CD8-positive, alpha-beta memory T cell (primary cell): ENCODE data around the gene ACER3. TPM values are rescaled to one million over a fixed set of nuclear protein-coding genes. Genes with fewer than 3 reads are reported as not detected.
A peak's percentile ranks its signal among the peaks of the same experiment; 100 is the strongest.
"Not testable (repeated sequence)": the region's sequence is repeated elsewhere in the genome, so short reads cannot be mapped to it uniquely, and the experiment has no call there.

Experiments
- CTCF ChIA-PET: fragments of 350-600 bp; sonication (Branson Sonifier 250); formaldehyde crosslinking; loops from one replicate; lab custom pipeline; 2021; ENCODE audit warnings: antibody characterized with exemption; lab: Charles Lee
- POLR2A ChIA-PET: fragments of 350-600 bp; sonication (Branson Sonifier 250); formaldehyde crosslinking; loops from one replicate; lab custom pipeline; 2021; ENCODE audit warnings: antibody characterized with exemption; lab: Charles Lee
- DNase-seq, 5 donors: peaks; one replicate each; pipeline versions ENCODE4 v3.0.0 to v3.0.0-alpha.2; 2020 to 2022; ENCODE audit warnings: mixed read lengths in 1 of 5
- H3K27ac ChIP-seq: one replicate; pipeline ENCODE4 v1.7.0; 2013; ENCODE audit warnings: low read depth, mild to moderate bottlenecking, low read length, moderate library complexity
- H3K27me3 ChIP-seq: 2 replicates; pipeline ENCODE4 v1.7.0; 2013; ENCODE audit warnings: low read length, mild to moderate bottlenecking; ENCODE audit not compliant: insufficient read depth, poor library complexity, severe bottlenecking
- H3K36me3 ChIP-seq: 2 replicates; pipeline ENCODE4 v1.7.0; 2013; ENCODE audit warnings: mild to moderate bottlenecking, low read length, moderate library complexity; ENCODE audit not compliant: insufficient read depth
- H3K4me1 ChIP-seq: 2 replicates; pipeline ENCODE4 v1.7.0; 2013; ENCODE audit warnings: mild to moderate bottlenecking, low read length, moderate library complexity; ENCODE audit not compliant: insufficient read depth
- H3K4me3 ChIP-seq: 2 replicates; pipeline ENCODE4 v1.7.0; 2013; ENCODE audit warnings: mild to moderate bottlenecking, low read length
- H3K9me3 ChIP-seq: 2 replicates; pipeline ENCODE4 v1.7.0; 2013; ENCODE audit warnings: mild to moderate bottlenecking, low read length
- H3K27ac Mint-ChIP-seq, 8 donors: one replicate each; pipeline ENCODE4 v1.8.0; 2020 to 2021; ENCODE audit warnings: mixed read lengths in 8 of 8, mild to moderate bottlenecking in 6 of 8, inconsistent platforms in 3 of 8, moderate library complexity in 3 of 8
- H3K27me3 Mint-ChIP-seq, 2 donors: one replicate each; pipeline ENCODE4 v1.8.0; 2020 to 2021; ENCODE audit warnings: mixed read lengths in 2 of 2, mild to moderate bottlenecking in 1 of 2, moderate library complexity in 1 of 2
- H3K36me3 Mint-ChIP-seq, 3 donors: one replicate each; pipeline ENCODE4 v1.8.0; 2020 to 2021; ENCODE audit warnings: mixed read lengths in 3 of 3, inconsistent platforms in 1 of 3, mild to moderate bottlenecking in 1 of 3
- H3K4me1 Mint-ChIP-seq, 3 donors: one replicate each; pipeline ENCODE4 v1.8.0; 2020 to 2021; ENCODE audit warnings: mixed read lengths in 3 of 3, inconsistent platforms in 1 of 3, mild to moderate bottlenecking in 1 of 3
- H3K4me3 Mint-ChIP-seq, 7 donors: one replicate each; pipeline ENCODE4 v1.8.0; 2020 to 2021; ENCODE audit warnings: mixed read lengths in 7 of 7, mild to moderate bottlenecking in 6 of 7, moderate library complexity in 4 of 7, inconsistent platforms in 2 of 7
- H3K9me3 Mint-ChIP-seq, 5 donors: one replicate each; pipeline ENCODE4 v1.8.0; 2020 to 2022; ENCODE audit warnings: mixed read lengths in 5 of 5, mild to moderate bottlenecking in 3 of 5, moderate library complexity in 2 of 5, inconsistent platforms in 1 of 5
- polyA plus RNA-seq: library from polyadenylated mRNA; unstranded; fragments of 300-500 nt; fragmentation: Illumina TruSeq; gene quantifications from one replicate; pipeline ENCODE4 v1.2.3, GENCODE V29; 2021
- total RNA-seq, 2 experiments: library from RNA; stranded (reverse); gene quantifications; one replicate each; pipeline ENCODE4 v1.2.3, GENCODE V29; 2021

The ACER3 gene
- total and polyA plus RNA-seq, 3 experiments from 2014 or later = 5.3 to 19.1 (median 16.1) TPM

DNA sequence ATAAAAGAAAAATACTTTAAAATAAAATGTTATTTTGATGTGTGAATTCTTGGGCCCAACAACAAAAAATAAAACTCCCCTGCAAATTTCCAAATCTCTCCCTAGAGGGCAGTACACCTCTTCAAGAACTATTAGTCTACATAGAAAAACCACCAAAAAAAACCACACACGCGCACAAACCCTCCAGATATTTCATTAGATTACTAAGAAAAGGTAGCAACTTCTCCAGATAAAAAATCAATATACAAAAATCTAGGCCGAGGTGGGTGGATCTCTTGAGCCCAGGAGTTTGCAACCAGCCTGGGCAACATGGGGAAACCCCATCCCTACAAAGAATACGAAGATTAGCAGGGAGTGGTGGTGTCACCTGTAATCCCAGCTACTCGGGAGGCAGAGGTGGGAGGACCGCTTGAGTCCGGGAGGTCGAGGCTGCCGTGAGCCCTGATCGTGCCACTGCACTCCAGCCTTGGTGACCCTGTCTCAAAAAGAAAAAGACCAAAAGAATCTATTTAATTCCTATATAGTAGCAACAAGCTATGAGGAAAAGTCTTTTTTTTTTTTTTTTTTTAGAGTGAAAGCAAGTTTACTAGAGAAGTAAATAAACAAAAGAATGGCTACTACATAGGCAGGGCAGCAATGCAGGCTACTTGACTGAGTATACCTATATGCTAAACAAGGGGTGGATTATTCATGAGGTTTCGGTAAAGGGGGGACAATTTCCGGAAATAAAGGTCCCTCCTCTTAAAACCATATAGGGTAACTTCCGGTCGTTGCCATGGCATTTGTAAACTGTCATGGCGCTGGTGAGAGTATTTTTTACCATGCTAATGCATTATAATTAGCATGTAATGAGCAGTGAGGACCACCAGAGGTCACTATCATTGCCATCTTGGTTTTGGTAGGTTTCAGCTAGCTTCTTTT lies 186.5 kb downstream of the ACER3 start:
- Mint-ChIP-seq H3K27ac (peak overlapping the region; percentile 9 to 89 (median 70)), H3K4me3 (peak overlapping the region; percentile 57 to 73 (median 69)), H3K27me3 (peaks cover 23 to 24% of the 10 kb centered on the region in 2 donors), H3K4me1 (peaks cover 8 to 12% (median 10%) of the 10 kb centered on the region in 3 donors), H3K36me3 (peaks cover 0 to 6% (median 0%) of the 10 kb centered on the region in 3 donors), H3K9me3 (no peaks in the 10 kb centered on the region)
- DNase-seq = peak; percentile 59 to 92 (median 89)
- CTCF ChIA-PET = interaction anchor here (0.7 to 3.2 kb wide), 11 partner anchors 12 to 947 kb away, joined by 3 to 75 read pairs (median 6); partner anchors contain the start of genes CAPN5 and INTS4
- no peaks in the 10 kb centered on the region for H3K36me3 ChIP-seq
- H3K27ac ChIP-seq = peak overlapping the region; percentile 25
- no peaks in the 10 kb centered on the region for H3K9me3 ChIP-seq
- H3K27me3 ChIP-seq = peaks cover 5% of the 10 kb centered on the region
- peak overlapping the region; percentile 58 for H3K4me3 ChIP-seq
- POLR2A ChIA-PET = interaction anchor here (0.6 to 1.5 kb wide), 9 partner anchors 18 to 1084 kb away, joined by 3 to 6 read pairs (median 4); partner anchors contain the start of gene CAPN5
- H3K4me1 ChIP-seq = peaks cover 15% of the 10 kb centered on the region

DNA sequence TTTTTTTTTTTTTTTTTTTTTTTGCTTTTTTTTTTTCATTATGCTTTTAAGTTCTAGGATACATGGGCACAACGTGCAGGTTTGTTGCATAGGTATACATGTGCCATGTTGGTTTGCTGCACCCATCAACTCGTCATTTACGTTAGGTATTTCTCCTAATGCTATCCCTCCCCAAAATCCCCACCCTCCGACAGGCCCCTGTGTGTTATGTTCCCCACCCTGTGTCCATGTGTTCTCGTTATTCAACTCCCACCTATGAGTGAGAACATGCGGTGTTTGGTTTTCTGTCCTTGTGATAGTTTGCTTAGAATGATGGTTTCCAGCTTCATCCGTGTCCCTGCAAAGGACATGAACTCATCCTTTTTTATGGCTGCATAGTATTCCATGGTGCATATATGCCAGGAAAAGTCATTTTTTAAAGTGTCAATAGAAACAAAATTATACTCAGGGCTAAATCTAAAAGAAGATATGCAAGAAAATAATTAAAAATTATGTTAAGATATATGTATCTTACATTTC lies 187.3 kb downstream of the ACER3 start:
- not testable (repeated sequence) for H3K4me3 ChIP-seq, H3K36me3 ChIP-seq, H3K27ac ChIP-seq, H3K9me3 ChIP-seq, DNase-seq, H3K27me3 ChIP-seq, H3K36me3 Mint-ChIP-seq, H3K9me3 Mint-ChIP-seq
- peak overlapping the region in 1 of 7 donors; percentile 57 for H3K4me3 Mint-ChIP-seq
- ChIA-PET CTCF (interaction anchor here (1.0 to 3.2 kb wide), 10 partner anchors 11 to 947 kb away, joined by 3 to 75 read pairs (median 6); partner anchors contain the start of genes CAPN5 and INTS4), POLR2A (interaction anchor here (0.6 to 1.5 kb wide), 7 partner anchors 18 to 1083 kb away, joined by 3 to 6 read pairs (median 4); no protein-coding TSS in a partner anchor)
- peaks cover 17 to 18% of the 10 kb centered on the region in 2 donors for H3K27me3 Mint-ChIP-seq
- H3K4me1 ChIP-seq = peaks cover 15% of the 10 kb centered on the region
- H3K27ac Mint-ChIP-seq = peak overlapping the region in 2 of 8 donors; percentile 47 to 72
- peaks cover 8 to 12% (median 10%) of the 10 kb centered on the region in 3 donors for H3K4me1 Mint-ChIP-seq

DNA sequence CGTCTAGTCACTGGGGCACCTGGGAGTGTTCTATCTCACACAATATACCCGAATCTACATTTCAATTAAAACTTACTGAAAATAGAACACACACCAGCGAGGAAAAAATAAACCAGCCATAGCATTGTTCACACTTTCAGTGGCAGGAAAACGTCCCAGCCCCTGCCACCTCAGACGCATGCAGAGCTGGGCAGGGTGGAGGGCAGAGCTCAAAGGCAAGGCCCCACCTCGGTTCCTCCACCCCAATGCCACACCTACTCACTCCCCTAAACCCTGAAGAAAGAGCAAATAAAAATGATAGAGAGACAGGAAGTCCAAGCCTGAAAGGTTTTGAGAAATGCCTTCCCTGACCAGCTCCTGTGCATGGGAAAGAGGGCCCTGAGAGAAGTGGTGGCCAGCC lies 188.3 kb downstream of the ACER3 start:
- Mint-ChIP-seq H3K4me1 (peaks cover 8 to 12% (median 10%) of the 10 kb centered on the region in 3 donors), H3K9me3 (no peaks in the 10 kb centered on the region), H3K36me3 (peaks cover 0 to 2% (median 0%) of the 10 kb centered on the region in 3 donors), H3K27me3 (peaks cover 13 to 16% of the 10 kb centered on the region in 2 donors), H3K4me3 (peak overlapping the region in 1 of 7 donors; percentile 7), H3K27ac (peak overlapping the region in 1 of 8 donors; percentile 11)
- no peak for DNase-seq
- CTCF ChIA-PET = interaction anchor here (2.0 to 3.2 kb wide), 3 partner anchors 33 to 65 kb away, joined by 6 to 75 read pairs (median 10); no protein-coding TSS in a partner anchor
- H3K36me3 ChIP-seq = no peaks in the 10 kb centered on the region
- H3K9me3 ChIP-seq = no peaks in the 10 kb centered on the region
- H3K27ac ChIP-seq = no peak overlapping the region
- H3K4me3 ChIP-seq = no peak overlapping the region
- POLR2A ChIA-PET = no interaction called here
- H3K4me1 ChIP-seq = peaks cover 15% of the 10 kb centered on the region
- H3K27me3 ChIP-seq = peaks cover 5% of the 10 kb centered on the region

DNA sequence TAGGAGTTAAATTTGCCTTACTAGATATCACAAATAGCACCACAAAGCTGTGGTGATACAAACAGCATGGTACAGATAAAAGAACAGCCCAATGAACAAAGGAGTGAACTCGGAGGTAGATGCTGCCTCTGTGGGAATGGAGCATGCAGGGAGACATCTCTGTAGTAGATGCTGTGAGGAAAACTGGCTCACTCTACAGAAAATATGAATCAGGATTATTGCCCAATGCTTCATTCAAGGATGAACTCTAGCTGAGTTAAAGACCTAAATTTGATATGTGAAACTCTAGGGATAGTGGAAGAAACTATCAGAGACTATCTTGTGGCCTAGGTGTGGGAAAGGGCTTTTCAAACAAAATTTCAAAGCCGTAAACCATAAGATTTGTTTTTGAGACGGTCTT lies 190.8 kb downstream of the ACER3 start:
- Histone ChIP-seq H3K9me3 (no peaks in the 10 kb centered on the region), H3K4me1 (peaks cover 8% of the 10 kb centered on the region), H3K36me3 (no peaks in the 10 kb centered on the region), H3K27ac (no peak overlapping the region), H3K27me3 (no peaks in the 10 kb centered on the region), H3K4me3 (no peak overlapping the region)
- H3K27ac Mint-ChIP-seq = peak overlapping the region in 1 of 8 donors; percentile 40
- H3K4me3 Mint-ChIP-seq = no peak overlapping the region
- H3K9me3 Mint-ChIP-seq = peaks cover 2 to 8% (median 4%) of the 10 kb centered on the region in 5 donors
- CTCF ChIA-PET = interaction anchor here (4.7 kb wide), 1 partner anchor 39 kb away, joined by 19 read pairs; no protein-coding TSS in a partner anchor
- POLR2A ChIA-PET = no interaction called here
- no peak for DNase-seq
- peaks cover 0 to 6% of the 10 kb centered on the region in 2 donors for H3K27me3 Mint-ChIP-seq
- no peaks in the 10 kb centered on the region for H3K36me3 Mint-ChIP-seq
- H3K4me1 Mint-ChIP-seq = peaks cover 4 to 8% (median 5%) of the 10 kb centered on the region in 3 donors

DNA sequence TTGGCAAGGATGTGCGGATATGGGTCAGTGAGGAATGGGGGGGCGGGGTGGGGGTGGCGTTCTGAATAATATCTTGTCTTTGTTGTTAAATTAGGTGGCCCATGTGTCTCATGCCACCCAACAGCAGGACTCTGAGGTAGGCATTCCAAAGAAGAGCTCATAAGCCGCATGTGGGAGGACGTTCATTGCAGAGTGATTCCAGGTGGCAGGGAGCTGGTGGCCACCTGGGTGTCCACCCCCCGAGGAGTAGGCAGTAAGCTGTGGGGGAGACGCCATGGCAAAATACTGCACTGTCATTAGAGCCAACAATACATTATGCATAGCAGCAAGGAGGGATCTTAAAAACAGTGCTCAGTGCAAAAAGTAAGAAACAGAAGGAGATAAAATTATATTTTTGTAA lies 191.8 kb downstream of the ACER3 start:
- H3K4me1 Mint-ChIP-seq = no peaks in the 10 kb centered on the region
- Histone ChIP-seq H3K4me3 (no peak overlapping the region), H3K27me3 (no peaks in the 10 kb centered on the region), H3K9me3 (no peaks in the 10 kb centered on the region), H3K27ac (no peak overlapping the region), H3K4me1 (peaks cover under 1% of the 10 kb centered on the region), H3K36me3 (no peaks in the 10 kb centered on the region)
- peaks cover 6 to 13% (median 9%) of the 10 kb centered on the region in 5 donors for H3K9me3 Mint-ChIP-seq
- H3K27me3 Mint-ChIP-seq = peaks cover 0 to 6% of the 10 kb centered on the region in 2 donors
- POLR2A ChIA-PET = no interaction called here
- CTCF ChIA-PET = interaction anchor here (4.7 kb wide), 1 partner anchor 38 kb away, joined by 19 read pairs; no protein-coding TSS in a partner anchor
- H3K4me3 Mint-ChIP-seq = no peak overlapping the region
- no peak for DNase-seq
- H3K36me3 Mint-ChIP-seq = peaks cover 0 to 4% (median 2%) of the 10 kb centered on the region in 3 donors
- H3K27ac Mint-ChIP-seq = no peak overlapping the region

DNA sequence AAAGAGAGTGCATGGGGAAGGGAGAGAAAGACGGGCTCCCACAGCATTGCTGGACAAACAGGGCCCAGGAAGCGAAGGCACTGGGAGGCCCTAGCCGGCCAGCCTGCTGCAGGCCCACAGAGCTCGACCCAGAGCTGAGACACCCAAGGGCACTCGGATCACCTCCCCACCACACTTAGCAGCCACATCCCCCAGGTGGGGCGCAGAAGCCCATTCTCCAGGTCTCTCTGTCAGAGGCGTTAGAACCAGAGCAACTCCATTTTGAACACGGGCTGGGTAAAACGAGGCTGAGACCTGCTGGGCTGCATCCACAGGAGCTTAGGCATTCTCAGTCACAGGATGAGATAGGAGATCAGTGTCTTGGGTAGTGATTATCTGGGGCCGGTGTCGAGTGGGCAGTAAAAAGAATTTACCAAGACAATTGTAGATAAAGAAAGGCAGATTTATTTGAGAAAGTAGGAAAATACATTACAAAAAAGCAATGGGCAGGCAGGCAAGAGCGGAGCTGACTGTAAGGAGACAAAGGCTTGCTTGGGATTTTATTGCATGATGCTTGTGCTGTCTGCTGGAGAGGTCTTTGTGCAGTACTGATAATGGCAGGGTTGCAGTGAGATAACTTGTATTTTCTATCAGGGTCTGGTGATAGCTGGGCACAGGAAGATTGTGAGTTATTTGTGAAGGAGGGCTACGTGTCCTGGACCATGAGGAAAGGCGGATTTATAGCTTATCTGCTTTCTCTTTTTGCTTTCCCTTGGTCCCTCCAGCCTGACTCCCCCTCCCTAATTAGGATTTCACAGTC lies 192.7 kb downstream of the ACER3 start:
- H3K36me3 Mint-ChIP-seq = peaks cover 0 to 7% (median 2%) of the 10 kb centered on the region in 3 donors
- Histone ChIP-seq H3K27me3 (no peaks in the 10 kb centered on the region), H3K9me3 (no peaks in the 10 kb centered on the region), H3K27ac (no peak overlapping the region), H3K4me1 (no peaks in the 10 kb centered on the region), H3K4me3 (no peak overlapping the region), H3K36me3 (no peaks in the 10 kb centered on the region)
- H3K4me1 Mint-ChIP-seq = no peaks in the 10 kb centered on the region
- ChIA-PET CTCF (interaction anchor here (2.1 to 4.7 kb wide), 2 partner anchors 10 to 37 kb away, joined by 9 to 19 read pairs; no protein-coding TSS in a partner anchor), POLR2A (no interaction called here)
- no peak for DNase-seq
- H3K27ac Mint-ChIP-seq = no peak overlapping the region
- H3K4me3 Mint-ChIP-seq = no peak overlapping the region
- H3K27me3 Mint-ChIP-seq = peaks cover 0 to 2% of the 10 kb centered on the region in 2 donors
- H3K9me3 Mint-ChIP-seq = peaks cover 6 to 13% (median 9%) of the 10 kb centered on the region in 5 donors

DNA sequence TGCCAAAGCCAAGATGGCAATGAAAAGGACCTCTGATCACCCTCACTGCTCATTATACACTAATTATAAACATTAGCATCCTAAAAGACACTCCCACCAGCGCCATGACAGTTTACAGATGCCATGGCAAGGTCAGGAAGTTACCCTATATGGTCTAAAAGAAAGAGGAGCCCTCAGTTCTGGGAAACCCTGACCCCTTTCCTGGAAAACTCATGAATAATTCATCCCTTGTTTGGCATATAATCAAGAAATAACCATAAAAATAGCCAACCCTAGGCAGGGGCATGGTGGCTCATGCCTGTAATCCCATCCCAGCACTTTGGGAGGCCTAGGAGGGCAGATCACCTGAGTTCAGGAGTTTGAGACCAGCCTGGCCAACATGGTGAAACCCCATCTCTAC lies 193.4 kb downstream of the ACER3 start:
- ChIA-PET CTCF (interaction anchor here (0.7 to 4.7 kb wide), 3 partner anchors 9 to 37 kb away, joined by 3 to 19 read pairs (median 9); no protein-coding TSS in a partner anchor), POLR2A (no interaction called here)
- H3K36me3 ChIP-seq = no peaks in the 10 kb centered on the region
- H3K27me3 ChIP-seq = no peaks in the 10 kb centered on the region
- Mint-ChIP-seq H3K27ac (no peak overlapping the region), H3K36me3 (peaks cover 0 to 7% (median 2%) of the 10 kb centered on the region in 3 donors), H3K9me3 (peaks cover 6 to 13% (median 9%) of the 10 kb centered on the region in 5 donors), H3K4me3 (no peak overlapping the region), H3K4me1 (no peaks in the 10 kb centered on the region), H3K27me3 (peaks cover 0 to 2% of the 10 kb centered on the region in 2 donors)
- no peak overlapping the region for H3K27ac ChIP-seq
- no peaks in the 10 kb centered on the region for H3K4me1 ChIP-seq
- DNase-seq = no peak
- H3K9me3 ChIP-seq = no peaks in the 10 kb centered on the region
- H3K4me3 ChIP-seq = no peak overlapping the region
